Osteocyte (in vitro differentiated cells): ENCODE measurements around the gene ANKH. TPM values are rescaled to one million over a fixed set of nuclear protein-coding genes. Genes with fewer than 3 reads are reported as not detected.

Experiments
- DNase-seq: peaks from one replicate; pipeline ENCODE4 v3.0.0; 2021; ENCODE audit warnings: mixed read lengths; ENCODE audit not compliant: unreplicated experiment; ENCODE audit errors: extremely low spot score
- H3K27ac Mint-ChIP-seq: one replicate; pipeline ENCODE4 v1.8.0; 2021; ENCODE audit warnings: mild to moderate bottlenecking, mixed read lengths; ENCODE audit not compliant: unreplicated experiment
- H3K27me3 Mint-ChIP-seq: one replicate; pipeline ENCODE4 v1.8.0; 2021; ENCODE audit warnings: mixed read lengths; ENCODE audit not compliant: unreplicated experiment
- H3K36me3 Mint-ChIP-seq: one replicate; pipeline ENCODE4 v1.8.0; 2021; ENCODE audit warnings: mixed read lengths; ENCODE audit not compliant: unreplicated experiment
- H3K4me1 Mint-ChIP-seq: one replicate; pipeline ENCODE4 v1.8.0; 2021; ENCODE audit warnings: mixed read lengths; ENCODE audit not compliant: unreplicated experiment
- H3K4me3 Mint-ChIP-seq: one replicate; pipeline ENCODE4 v1.8.0; 2021; ENCODE audit warnings: mild to moderate bottlenecking, moderate library complexity, mixed read lengths; ENCODE audit not compliant: unreplicated experiment
- H3K9me3 Mint-ChIP-seq: one replicate; pipeline ENCODE4 v1.8.0; 2021; ENCODE audit warnings: mixed read lengths; ENCODE audit not compliant: unreplicated experiment
- CTCF ChIP-seq: fragments of 200-600 bp; sonication (generic); IDR thresholded peaks from 2 replicates; pipeline ENCODE4 v1.5.0; 2021; ENCODE audit warnings: antibody characterized with exemption, mild to moderate bottlenecking, moderate library complexity
- total RNA-seq: library from RNA; stranded (reverse); gene quantifications from 2 replicates; pipeline ENCODE4 v1.2.1, GENCODE V29; 2021

ANKH gene
- total RNA-seq, 1 donor from 2014 or later, result 50.8 TPM

DNA sequence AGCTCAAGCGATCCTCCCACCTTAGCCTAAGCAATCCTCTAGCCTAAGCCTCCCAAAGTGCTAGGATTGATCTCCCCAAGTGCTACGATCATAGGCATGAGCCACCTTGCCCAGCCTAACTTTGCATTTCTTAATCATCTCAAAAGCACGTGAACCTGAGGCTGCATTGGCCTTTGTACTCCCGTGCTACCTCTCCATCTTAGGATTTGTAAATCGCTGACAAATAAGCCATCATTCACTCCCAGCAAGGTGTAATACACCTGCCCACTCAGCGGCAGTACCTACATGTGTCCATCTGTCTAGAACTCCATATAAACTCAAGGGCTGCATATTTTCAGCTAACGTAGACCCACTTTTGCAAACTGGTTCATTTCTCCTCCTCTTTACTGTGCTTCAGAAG is 2.8 kb downstream of the ANKH start:
- no peak overlapping the region for H3K4me3 Mint-ChIP-seq
- peaks cover 26% of the 10 kb centered on the region for H3K4me1 Mint-ChIP-seq
- no peak overlapping the region for H3K27ac Mint-ChIP-seq
- peaks cover 21% of the 10 kb centered on the region for H3K27me3 Mint-ChIP-seq
- DNase-seq, result no peak
- H3K36me3 Mint-ChIP-seq, result no peaks in the 10 kb centered on the region
- H3K9me3 Mint-ChIP-seq, result no peaks in the 10 kb centered on the region
- no peak for TF ChIP-seq CTCF

GRCh38 chr5:14864181-14864812 is 7.3 kb downstream of the ANKH start:
- Mint-ChIP-seq H3K4me3 (no peak overlapping the region), H3K27me3 (peaks cover 9% of the 10 kb centered on the region), H3K9me3 (no peaks in the 10 kb centered on the region), H3K4me1 (peaks cover 7% of the 10 kb centered on the region), H3K36me3 (no peaks in the 10 kb centered on the region), H3K27ac (no peak overlapping the region)
- no peak for DNase-seq
- TF ChIP-seq CTCF, result no peak

DNA sequence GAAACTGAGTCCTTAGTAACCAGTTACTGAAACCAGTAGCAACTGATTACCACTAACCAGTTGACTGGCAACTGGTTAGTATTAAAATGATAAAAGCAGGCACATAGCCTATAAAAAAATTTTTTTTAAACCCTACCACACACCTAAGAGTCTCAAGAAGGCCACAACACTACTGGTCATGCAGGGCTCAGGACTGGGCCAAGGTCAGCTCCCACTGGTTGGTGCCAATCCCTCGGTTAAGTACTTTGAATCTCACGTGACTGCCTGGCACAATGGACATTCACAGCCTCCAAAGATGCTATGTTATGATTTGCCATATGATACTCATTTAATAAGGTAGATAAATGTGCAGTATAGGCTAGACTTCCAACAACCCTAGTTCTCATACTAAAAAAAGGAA is 8.5 kb downstream of the ANKH start:
- Mint-ChIP-seq H3K27me3 (peaks cover 2% of the 10 kb centered on the region), H3K27ac (no peak overlapping the region), H3K9me3 (no peaks in the 10 kb centered on the region), H3K4me1 (peaks cover 3% of the 10 kb centered on the region), H3K36me3 (no peaks in the 10 kb centered on the region), H3K4me3 (no peak overlapping the region)
- DNase-seq, result no peak
- no peak for TF ChIP-seq CTCF

DNA sequence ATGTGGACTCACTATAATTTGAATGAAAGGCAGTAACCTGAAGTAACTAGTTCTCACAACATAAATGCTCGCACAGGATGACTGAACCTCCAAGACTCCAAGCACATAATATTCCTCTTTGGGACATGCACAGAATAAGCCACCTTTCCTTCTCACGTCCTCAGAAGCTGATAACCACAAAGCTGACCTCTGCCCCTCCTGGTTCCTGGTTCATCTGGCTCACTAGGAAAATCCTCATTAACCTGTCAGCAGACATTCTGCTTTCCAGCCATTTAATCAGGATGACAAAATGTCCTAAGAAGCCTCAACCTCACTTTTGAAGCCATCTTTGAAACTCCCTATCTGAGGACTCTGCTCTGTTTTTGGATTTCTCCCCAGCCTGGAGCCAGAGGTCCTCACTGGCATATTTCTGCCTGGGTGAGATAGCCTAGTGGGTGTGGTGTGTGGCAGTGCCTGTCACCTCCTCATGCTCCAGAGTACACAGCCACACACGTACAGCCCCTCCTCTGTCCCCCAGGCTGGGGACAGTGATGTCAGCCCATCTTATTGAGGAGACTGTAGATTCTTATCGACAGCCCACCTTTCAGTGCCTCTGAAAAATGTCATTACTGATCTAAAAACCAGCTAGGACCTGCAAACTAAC is 10.3 kb downstream of the ANKH start:
- Mint-ChIP-seq H3K4me1 (peaks cover 3% of the 10 kb centered on the region), H3K4me3 (no peak overlapping the region), H3K27ac (no peak overlapping the region), H3K27me3 (no peaks in the 10 kb centered on the region), H3K36me3 (no peaks in the 10 kb centered on the region), H3K9me3 (no peaks in the 10 kb centered on the region)
- no peak for TF ChIP-seq CTCF
- no peak for DNase-seq

- H3K4me3 Mint-ChIP-seq, result no peak overlapping the region
- DNase-seq, result no peak
- no peaks in the 10 kb centered on the region for H3K9me3 Mint-ChIP-seq
- no peak overlapping the region for H3K27ac Mint-ChIP-seq
- peaks cover 3% of the 10 kb centered on the region for H3K4me1 Mint-ChIP-seq
- H3K36me3 Mint-ChIP-seq, result no peaks in the 10 kb centered on the region
- no peaks in the 10 kb centered on the region for H3K27me3 Mint-ChIP-seq
- TF ChIP-seq CTCF, result no peak
Measured at GRCh38 chr5:14859980-14860379, 11.6 kb downstream of the ANKH start.
